Occipital lobe (tissue), 3 donors: ENCODE data around the gene ARSK. TPM values are rescaled to one million over a fixed set of nuclear protein-coding genes. Genes with fewer than 3 reads are reported as not detected.

Experiments
- DNase-seq: peaks from one replicate; lab custom pipeline; 2025; lab: John Stamatoyannopoulos, UW
- small RNA-seq: library from RNA; depleted of rRNA; stranded (forward); fragments of <200 nt; gene quantifications from one replicate; pipeline ENCODE3, GENCODE V24; 2014
- total RNA-seq: library from RNA; depleted of rRNA; stranded (reverse); fragments of >200 nt; gene quantifications from one replicate; pipeline ENCODE4 v1.2.3, GENCODE V29; 2014

The ARSK gene
- total RNA-seq, 1 donor from 2014 or later = 10.8 TPM

DNA sequence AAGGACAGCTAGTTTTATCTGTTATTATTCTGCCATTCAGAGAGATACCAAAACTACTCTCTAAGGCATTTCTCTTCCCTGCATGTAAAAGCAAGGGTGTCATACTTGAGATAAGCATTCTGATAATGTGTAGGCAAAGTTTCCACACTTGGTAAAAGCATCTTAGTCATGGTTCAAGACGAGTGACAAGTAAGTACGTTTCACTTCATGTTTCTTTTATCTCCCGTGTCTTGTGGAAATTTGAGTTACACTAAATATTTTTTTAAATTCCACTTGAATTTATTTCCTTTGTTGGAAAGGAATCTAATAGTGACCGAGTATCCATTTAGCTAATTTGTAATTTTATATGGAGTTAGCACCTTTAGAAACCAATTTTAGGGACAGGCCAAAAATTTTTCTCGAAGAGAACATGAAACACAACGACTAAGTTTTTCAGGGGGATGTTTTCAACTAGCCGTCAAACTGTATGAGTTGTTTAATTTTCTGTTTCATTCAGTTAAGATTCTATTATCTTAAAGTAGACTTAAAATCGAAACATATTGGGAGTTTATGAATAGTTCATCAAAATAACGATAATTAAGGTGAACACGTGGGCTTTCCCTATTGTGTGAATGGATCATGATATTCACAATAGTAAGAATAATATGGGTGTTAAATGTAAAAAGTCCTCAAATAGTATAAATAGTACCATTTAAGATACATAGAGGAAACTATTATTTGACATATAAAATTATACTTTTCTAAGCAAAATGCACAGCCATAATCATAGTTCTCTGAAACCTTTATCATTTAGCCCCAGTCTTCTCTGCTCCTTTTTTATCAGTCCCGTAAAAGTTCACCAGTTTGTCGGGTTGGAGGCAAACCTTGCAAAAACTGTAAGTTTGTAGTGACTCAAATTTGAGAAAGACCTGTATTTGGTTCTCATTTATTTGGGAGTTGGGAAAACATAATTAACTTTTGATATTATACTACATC, 93.3 kb downstream of the ARSK start:
- DNase-seq = no peak

DNA sequence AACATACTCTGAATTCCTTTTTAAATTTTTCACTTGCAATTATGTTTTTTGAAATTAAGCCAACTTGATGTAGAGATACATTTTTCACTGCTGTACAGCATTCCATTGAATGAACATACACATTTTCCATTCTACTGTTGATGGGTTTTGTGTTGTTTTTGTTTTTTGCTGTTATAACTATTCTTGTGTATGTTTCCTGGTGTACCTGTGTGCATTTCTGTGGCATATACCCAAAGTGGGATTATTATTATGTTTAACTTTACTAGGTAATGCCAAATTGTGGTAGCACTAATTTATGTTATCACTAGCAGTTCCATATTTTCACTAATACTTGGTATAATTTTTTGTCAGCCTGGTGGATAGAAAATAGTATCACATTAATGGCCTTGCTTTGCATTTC, 94.4 kb downstream of the ARSK start:
- no peak for DNase-seq

DNA sequence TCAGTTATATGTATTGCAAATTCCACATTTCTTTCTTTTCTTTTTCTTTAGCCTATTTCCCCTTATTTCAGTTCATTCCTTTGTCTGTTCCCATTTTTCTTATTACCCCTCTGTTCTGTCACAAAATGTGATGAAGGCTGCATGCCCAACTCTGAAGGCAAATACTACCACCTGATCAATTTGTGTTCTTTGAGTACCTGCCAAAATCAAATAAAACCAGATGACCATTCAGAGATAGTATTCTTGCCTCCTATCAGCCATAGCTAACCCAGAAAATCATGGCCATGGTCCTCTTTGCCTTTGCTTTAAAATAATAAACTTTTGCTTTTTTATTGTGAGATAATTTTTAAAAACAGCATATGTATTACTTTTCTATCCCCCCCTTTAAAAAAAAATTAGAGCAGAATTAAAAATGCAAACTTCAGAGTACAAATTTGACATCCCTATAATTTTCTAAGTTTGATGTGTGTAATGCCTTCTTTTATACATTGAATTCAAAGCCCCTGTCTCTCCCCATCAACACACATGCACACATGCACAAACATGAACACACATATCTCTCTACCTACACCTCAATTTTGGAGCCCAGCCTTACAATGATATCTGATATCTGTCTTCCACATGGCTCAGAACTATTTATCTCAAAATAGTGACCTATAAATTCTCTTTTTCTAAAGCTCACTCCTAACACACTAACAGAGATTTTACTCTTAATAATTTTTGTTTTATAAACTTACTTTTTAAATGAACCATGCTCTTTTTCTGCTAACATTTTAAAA, 95.1 kb downstream of the ARSK start:
- no peak for DNase-seq

DNA sequence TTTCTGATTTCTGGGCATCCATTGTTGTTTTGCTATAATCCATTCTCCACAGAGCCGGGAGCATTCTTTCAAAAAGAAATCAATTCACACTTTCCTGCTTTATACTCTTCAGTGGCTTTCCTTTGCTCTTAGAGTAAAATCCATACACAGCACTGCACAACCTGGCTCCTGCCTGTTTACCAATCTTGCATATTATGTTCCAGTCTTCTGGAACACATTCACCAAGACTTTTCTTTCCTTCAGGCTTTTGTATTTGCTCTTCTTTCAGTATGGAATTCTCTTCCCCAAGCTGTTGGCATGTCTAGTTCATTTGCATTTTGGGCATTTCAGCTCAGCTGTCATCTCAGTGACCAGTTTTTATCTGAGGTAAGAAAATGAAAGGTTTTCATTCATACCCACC, 97.9 kb downstream of the ARSK start:
- DNase-seq = no peak

DNA sequence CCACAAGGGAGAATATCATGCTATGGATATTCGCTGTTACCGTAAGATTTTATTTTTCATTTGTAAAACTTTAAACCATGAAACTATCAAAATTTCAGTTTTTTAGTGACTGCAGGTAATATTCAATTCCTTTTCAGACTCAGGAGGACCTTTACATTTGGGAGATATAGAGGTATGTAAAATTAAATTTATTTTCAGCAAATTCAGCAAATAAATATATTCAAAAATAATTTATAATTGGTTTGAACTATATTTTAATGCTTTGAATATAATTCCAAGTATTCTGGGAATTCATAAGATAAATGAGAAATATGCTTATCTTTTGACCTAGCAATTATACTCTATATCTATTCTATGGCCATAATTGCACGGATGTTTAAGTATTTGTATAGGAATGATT, 99.3 kb downstream of the ARSK start:
- DNase-seq = no peak

Small RNAs within 50 kb of the gene (small RNA-seq; reads per million reads assigned to genes)
- not detected for gene RNU6-308P

Other genes with a start within 250 kb of the ARSK start
- 0.62 TPM for gene FAM81B, start 163.7 kb upstream of the ARSK start, total RNA-seq
- 216 TPM for gene SKIC3, start 124 bp upstream of the ARSK start, total RNA-seq
- not detected for gene GPR150, start 65.0 kb downstream of the ARSK start, total RNA-seq
- 1.4 TPM for gene RFESD, start 91.7 kb downstream of the ARSK start, total RNA-seq
- 0.78 TPM for gene SPATA9, start 127.9 kb downstream of the ARSK start, total RNA-seq
- gene RHOBTB3, start 176.2 kb downstream of the ARSK start, total RNA-seq = 348 TPM